ENCODE results near the gene UBALD1. TPM values are rescaled to one million over a fixed set of nuclear protein-coding genes. Genes with fewer than 3 reads are reported as not detected.

The UBALD1 gene
- total RNA-seq, 3 donors from 2014 or later (not counting 1 experiment from before 2014, with no cell fraction given): 40.8 to 54.4 (median 53.6) TPM

GRCh38 chr16:4656695-4657686 lies 42.3 kb upstream of the UBALD1 start:
- Histone ChIP-seq H3K36me3 (ENCODE audit: control insufficient read depth, insufficient read depth, low read length) (peaks cover 48% of the 10 kb centered on the region), H3K4me3 (ENCODE audit: low read length) (no peak overlapping the region), H3K4me1 (ENCODE audit: control insufficient read depth, insufficient read depth, low read length) (peaks cover 27% of the 10 kb centered on the region), H3K27me3 (ENCODE audit: control insufficient read depth, insufficient read depth, low read length) (no peaks in the 10 kb centered on the region), H3K9me3 (ENCODE audit: control insufficient read depth, insufficient read depth, low read length) (no peaks in the 10 kb centered on the region), H3K27ac (ENCODE audit: low read length) (no peak overlapping the region)
- Mint-ChIP-seq H3K4me1 (peaks cover 16 to 18% of the 10 kb centered on the region in 2 donors), H3K9me3 (no peaks in the 10 kb centered on the region), H3K27ac (no peak overlapping the region), H3K27me3 (ENCODE audit: low read depth in 2 of 2) (no peaks in the 10 kb centered on the region), H3K36me3 (no peaks in the 10 kb centered on the region), H3K4me3 (no peak overlapping the region)
- WGBS (ENCODE audit: insufficient coverage): 98% methylated on average over 23 of the region's 25 CpGs
- no peak for TF ChIP-seq CTCF (IDR thresholded peaks at IDR 0.05)
- no peak for DNase-seq
- intact Hi-C loops (cut with micrococcal nuclease): no loop called here
- no peak for ATAC-seq

GRCh38 chr16:4656221-4656620 lies 41.5 kb upstream of the UBALD1 start:
- H3K4me1 ChIP-seq (ENCODE audit: control insufficient read depth, insufficient read depth, low read length): peaks cover 22% of the 10 kb centered on the region
- no peaks in the 10 kb centered on the region for H3K27me3 ChIP-seq (ENCODE audit: control insufficient read depth, insufficient read depth, low read length)
- no peaks in the 10 kb centered on the region for H3K9me3 ChIP-seq (ENCODE audit: control insufficient read depth, insufficient read depth, low read length)
- Mint-ChIP-seq H3K27ac (no peak overlapping the region), H3K36me3 (no peaks in the 10 kb centered on the region), H3K4me1 (peaks cover 16 to 19% of the 10 kb centered on the region in 2 donors), H3K27me3 (ENCODE audit: low read depth in 2 of 2) (no peaks in the 10 kb centered on the region), H3K4me3 (no peak overlapping the region), H3K9me3 (no peaks in the 10 kb centered on the region)
- no peak for TF ChIP-seq CTCF (IDR thresholded peaks at IDR 0.05)
- intact Hi-C loops (cut with micrococcal nuclease): no loop called here
- no peak overlapping the region for H3K27ac ChIP-seq (ENCODE audit: low read length)
- 95% methylated on average over 12 of the region's 12 CpGs for WGBS (ENCODE audit: insufficient coverage)
- ATAC-seq (no peak), DNase-seq (no peak)
- peaks cover 54% of the 10 kb centered on the region for H3K36me3 ChIP-seq (ENCODE audit: control insufficient read depth, insufficient read depth, low read length)
- no peak overlapping the region for H3K4me3 ChIP-seq (ENCODE audit: low read length)

GRCh38 chr16:4655801-4656200 lies 41.1 kb upstream of the UBALD1 start:
- no peaks in the 10 kb centered on the region for H3K36me3 Mint-ChIP-seq
- TF ChIP-seq CTCF (IDR thresholded peaks at IDR 0.05): no peak
- Histone ChIP-seq H3K27me3 (ENCODE audit: control insufficient read depth, insufficient read depth, low read length) (no peaks in the 10 kb centered on the region), H3K9me3 (ENCODE audit: control insufficient read depth, insufficient read depth, low read length) (no peaks in the 10 kb centered on the region), H3K36me3 (ENCODE audit: control insufficient read depth, insufficient read depth, low read length) (peaks cover 54% of the 10 kb centered on the region), H3K4me3 (ENCODE audit: low read length) (no peak overlapping the region), H3K27ac (ENCODE audit: low read length) (no peak overlapping the region), H3K4me1 (ENCODE audit: control insufficient read depth, insufficient read depth, low read length) (peaks cover 18% of the 10 kb centered on the region)
- ATAC-seq (no peak), DNase-seq (no peak)
- no peaks in the 10 kb centered on the region for H3K27me3 Mint-ChIP-seq (ENCODE audit: low read depth in 2 of 2)
- no peak overlapping the region for H3K4me3 Mint-ChIP-seq
- WGBS (ENCODE audit: insufficient coverage): 95% methylated on average over 6 of the region's 6 CpGs
- intact Hi-C loops (cut with micrococcal nuclease): no loop called here
- peaks cover 12 to 19% of the 10 kb centered on the region in 2 donors for H3K4me1 Mint-ChIP-seq
- no peak overlapping the region for H3K27ac Mint-ChIP-seq
- no peaks in the 10 kb centered on the region for H3K9me3 Mint-ChIP-seq

Data from natural killer cell (primary cell).